GM21786 (cell line): ENCODE data around the gene CRIM1.

Source experiments
- ATAC-seq: cut with Tn5 transposase; IDR thresholded peaks from one replicate; pipeline ENCODE4 v1.9.1; 2021; ENCODE audit not compliant: unreplicated experiment

CRIM1 gene

GRCh38 chr2:36371070-36371874 lies 15.7 kb downstream of the CRIM1 start:
- ATAC-seq: no peak

DNA sequence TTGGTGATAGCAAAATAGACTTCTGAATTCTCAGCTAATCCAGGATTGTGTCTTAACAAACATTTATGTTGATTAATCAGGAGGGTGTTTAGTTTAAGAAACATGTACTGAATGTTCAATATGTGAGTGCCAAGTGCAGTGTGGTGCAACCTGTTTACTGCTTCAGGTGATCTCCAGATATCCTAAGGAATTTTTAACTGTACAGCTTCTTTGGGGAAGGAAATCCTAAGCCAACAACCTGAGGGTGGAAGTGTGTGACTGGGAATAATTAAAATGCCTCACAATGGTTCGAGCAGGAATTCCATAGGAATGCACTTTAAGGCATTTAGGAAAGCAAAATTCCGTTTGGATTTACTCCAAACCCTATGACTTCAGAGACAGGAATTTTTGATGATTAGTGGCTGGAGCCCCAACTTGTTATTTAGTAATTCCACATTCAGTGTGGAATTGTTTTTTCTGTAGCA lies 16.4 kb downstream of the CRIM1 start:
- ATAC-seq: no peak

DNA sequence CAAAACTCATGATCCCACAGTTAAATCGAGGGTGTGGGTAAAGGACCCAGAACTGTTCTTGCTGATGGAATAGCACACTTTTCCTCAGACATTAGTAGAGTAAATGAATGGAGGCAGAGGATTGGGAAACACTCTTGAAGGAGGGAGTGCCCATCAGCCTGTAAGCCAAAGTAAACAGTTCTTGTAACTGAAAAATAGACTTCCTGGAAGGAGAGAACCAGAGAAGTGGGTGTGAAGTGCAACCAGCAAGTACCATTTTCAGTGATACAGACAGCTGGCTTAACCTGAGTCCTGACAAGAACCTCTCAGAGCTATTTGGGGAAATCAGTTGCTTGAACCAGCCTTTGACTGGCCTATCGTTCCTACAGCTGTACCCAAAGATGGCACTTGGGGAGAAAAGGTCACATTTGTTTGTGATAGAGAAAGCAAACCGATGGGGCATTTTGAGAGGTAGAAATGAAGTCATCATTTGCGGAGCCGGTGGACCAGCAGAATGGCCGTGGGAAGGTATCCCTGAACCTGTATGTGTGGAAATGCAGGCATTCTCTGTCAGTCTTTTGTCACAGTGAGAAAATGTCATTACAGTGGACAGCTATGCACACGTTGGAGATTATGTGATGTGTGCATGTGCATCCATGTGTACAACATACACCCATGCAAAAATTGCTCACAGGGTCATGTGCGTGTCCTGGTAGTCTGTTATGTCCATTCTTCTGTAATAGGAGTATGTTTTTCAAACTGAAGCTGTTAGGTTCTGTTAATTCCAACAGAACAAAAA lies 17.8 kb downstream of the CRIM1 start:
- no peak for ATAC-seq

DNA sequence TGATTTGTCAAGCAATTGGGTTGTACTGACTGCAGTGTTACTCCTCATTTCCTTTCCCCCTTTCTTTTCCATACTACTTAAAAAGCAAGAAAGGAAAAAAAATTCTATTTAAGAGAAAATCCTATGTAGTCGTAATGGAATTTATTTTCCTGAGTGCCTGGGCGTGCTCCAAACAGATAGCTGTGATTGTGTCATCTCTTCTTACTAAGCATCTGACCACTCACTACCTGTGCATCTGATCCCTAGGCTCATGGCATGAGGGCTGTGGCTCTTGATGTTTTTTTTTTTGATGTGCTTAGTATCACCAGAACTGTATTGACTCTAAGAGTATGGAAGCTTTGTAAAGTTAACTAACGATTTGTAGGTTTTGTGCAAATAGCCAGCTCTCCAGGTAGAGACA lies 19.0 kb downstream of the CRIM1 start:
- ATAC-seq: no peak

GRCh38 chr2:36376319-36376765 lies 20.8 kb downstream of the CRIM1 start:
- no peak for ATAC-seq

DNA sequence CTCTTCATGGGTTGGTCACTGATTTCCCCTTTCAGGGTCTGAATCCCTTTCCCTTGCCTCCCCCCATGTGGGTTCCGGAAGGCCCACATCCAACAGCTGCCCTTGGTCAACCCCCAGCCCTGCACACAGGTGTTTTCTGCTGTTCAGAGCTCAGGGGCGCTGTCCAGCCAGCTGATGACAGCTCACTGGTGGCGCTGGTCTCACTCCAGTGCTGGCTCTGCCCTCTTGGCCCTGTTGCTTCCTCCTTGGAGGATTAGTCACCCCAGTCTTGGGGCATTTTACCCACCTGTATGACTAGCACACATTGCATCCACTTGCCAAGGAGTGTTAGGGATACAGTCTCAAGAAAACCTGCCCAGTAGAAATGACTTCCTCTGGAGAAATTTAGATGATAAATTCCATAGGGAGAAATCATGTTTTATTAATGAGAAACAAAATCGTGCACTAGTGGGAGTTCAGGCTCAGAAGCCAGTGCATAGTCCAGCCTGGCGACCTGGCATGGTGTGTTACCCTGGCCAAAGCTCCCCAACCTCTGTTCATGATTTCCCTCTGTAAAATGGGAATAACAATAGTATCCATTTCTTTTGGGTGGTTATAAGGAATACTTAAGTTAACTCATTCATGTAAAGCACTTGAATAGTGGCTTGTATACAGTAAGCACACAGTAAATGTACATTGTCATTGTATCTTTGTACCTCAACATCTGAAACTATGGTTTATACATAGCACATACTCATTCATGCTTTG lies 21.6 kb downstream of the CRIM1 start:
- no peak for ATAC-seq

DNA sequence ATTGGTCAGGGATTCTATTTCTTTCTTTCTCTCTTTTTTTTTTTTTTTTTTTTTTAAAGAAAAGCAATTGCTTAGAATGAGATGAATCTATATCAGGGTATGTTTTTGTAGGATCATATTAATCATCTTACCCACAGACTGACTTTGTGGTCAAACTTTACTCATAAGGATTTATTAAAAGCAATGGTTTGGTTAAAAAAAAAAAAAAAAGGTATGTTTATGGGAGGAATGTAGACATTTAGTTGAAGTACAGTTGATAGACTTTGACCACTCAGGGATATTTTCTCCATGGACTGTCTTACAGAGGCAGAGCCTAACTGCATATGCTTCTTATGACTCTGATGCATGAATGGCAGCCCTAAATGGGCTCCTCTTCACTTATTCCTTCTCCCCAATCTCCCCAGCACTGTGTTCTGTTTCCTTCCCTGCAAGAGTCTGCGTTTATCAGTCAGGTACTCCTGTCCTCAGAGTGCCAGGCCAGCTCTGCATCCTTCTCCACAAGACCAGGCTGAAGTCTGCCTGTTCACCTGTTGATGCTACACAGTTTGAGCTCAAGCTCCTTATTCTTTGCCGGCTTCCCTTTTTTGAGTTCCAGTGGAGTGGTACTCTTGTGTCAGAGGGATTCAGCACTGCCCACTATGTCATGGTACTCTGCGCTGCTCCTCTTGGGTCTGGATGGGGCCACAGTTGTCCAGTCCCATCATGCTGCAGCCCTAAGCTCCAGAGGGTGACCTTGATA lies 24.3 kb downstream of the CRIM1 start:
- no peak for ATAC-seq

GRCh38 chr2:36380624-36381481 lies 25.3 kb downstream of the CRIM1 start:
- ATAC-seq: no peak

DNA sequence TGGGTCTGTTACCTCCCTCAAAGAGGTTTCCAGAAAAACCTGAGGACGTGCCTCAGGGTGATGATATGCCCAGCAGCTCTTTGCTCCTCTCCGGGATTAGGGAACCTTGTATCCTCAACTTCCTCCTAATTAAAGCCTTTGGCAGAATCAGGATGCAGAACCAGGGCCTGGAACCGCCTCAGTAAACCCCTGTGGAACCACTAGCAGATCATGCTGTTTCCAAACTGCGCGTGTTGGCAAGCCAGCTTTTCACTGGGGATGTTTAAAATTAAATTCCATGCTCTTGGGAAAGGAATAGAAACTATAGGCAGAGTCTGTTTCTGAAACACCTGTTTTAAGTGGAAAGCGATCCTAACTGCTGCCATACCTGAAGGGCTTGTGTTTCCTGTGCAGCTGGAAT lies 26.4 kb downstream of the CRIM1 start:
- no peak for ATAC-seq

GRCh38 chr2:36382472-36382871 lies 26.9 kb downstream of the CRIM1 start:
- ATAC-seq: no peak

DNA sequence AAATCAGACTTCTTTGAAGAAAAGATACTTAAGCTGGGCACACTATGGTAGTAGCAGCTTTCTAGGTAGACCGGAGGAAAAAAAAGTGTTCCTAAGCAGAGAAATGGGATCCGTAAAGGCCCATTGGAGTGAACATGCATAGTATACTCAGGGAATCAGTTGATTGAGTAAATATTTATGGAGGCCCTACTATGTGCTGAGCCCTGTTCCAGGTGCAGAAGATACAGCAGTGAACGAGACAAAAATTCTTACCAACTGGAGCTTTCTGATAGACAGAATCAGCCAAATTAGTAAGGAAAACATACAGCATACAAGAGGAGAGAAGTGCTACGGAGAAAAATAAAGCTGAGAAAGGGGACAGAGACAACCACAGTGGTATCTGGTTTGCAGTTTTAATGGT lies 28.1 kb downstream of the CRIM1 start:
- ATAC-seq: no peak

DNA sequence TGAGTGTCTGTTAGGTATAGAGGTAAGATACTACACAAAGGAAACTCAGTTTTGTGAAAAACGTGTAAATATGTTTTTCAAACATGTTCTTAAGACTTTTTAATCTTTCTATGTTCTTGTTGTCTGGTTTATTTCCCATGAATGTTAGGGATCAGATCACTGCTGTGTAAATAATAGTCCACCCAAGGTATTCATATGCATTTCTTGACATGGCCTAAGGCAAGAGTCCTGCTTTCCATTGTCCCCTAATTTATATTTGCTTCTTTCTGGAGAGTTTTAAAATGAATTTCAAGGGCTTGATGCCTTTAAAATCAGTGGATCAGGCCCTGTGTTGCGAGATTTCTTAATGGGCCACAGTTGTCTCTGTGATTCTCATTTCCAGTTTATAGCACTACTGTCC lies 28.9 kb downstream of the CRIM1 start:
- no peak for ATAC-seq

DNA sequence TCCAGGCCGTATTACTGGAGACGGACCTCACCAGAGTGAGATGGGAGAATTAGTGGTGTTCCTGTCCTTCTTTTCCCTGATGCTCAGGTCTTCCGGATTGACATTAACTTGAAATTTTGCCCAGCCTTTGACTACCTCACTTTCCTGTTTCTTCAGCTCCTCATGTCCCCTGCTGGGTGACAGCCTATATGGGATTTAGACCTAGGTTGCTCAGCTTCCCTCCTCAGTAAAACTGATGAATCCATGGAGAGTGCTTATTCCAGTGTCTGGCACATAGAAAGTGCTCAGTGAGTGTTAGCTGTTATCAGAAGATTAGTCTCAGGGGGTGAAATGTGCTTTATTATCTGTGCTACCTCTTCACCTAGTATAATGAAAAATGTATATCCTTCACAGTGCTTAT lies 30.0 kb downstream of the CRIM1 start:
- no peak for ATAC-seq

- peak; percentile 75 for ATAC-seq
Observed at GRCh38 chr2:36387258-36387916, 31.8 kb downstream of the CRIM1 start.

DNA sequence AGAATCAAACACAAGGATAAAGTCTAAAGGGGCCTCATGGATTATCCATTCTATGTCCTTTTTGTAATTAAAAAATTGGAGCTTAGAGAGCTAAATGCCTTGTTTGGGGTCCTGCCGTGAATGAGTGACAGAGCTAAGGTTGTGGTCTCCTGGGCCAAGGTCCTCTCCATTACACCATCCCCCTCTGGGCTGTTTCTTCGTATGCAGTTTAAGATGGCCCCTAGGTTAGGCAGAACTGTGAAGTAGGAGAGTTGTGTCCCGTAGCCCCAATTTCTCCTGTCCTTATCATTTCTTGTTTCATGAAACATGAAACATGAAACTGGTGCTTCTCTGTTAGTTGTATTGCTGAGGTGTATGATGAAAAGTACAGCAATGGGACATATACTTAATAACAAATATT lies 32.9 kb downstream of the CRIM1 start:
- no peak for ATAC-seq

DNA sequence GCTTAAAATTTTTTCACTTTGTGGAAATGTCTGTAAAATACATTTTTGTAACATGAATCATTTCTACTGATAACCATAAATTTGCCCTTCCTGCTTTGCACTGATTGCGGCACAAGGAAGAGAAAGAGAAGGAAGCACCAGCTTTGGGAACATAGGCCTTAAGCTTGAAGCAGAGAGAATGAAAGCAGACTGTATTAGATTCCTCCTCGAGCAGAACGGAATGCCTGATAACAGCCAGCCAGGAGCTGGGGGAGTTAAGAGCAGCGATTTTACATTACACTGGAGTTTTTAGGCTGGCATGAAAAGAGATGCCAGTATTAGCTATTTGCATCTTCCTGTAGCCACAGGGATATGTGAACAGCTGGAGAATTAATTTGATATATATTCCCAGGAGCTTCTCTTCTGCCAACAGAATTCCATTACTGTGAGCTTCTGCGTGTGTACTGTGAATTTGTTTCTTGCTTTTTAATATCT lies 33.5 kb downstream of the CRIM1 start:
- ATAC-seq: no peak

GRCh38 chr2:36389577-36389976 lies 34.0 kb downstream of the CRIM1 start:
- ATAC-seq: no peak

GRCh38 chr2:36392571-36393255 lies 37.1 kb downstream of the CRIM1 start:
- no peak for ATAC-seq
